ENCODE measurements around the gene PPP1R9B.

DNA sequence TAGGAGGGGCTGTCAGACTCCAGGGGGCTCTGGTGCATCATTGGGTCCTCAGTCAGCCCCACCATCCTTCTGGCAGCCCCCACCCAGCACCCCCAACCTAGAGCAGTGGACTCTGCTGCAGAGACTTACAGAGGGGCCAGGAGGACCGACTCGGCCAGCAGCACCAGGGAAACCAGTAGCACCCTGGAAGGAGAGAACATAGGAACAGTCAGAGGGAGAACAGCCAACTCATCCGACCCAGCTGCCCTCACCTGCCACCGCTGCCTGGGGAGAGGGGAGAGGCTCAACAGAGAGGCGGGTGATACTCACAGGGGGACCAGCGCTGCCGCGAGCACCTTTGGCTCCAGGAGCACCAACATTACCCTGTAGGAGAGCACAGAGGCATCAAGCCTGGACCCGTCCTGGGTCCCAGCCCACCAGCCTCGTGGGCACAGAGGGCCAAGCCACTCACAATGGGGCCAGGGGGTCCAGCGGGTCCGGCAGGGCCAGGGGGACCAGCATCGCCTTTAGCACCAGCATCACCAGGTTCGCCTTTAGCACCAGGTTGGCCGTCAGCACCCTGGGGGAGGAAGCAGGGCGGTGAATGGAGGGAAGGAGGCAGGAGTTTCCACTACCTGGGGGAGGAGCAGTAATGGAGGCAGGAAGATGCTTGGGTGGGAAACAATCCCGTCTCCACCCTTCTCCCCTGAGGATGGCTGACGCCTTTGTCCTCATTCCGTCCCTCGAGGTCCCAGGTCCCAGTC lies 39.2 kb upstream of the PPP1R9B start:
- TF ChIP-seq, protein P1, sequence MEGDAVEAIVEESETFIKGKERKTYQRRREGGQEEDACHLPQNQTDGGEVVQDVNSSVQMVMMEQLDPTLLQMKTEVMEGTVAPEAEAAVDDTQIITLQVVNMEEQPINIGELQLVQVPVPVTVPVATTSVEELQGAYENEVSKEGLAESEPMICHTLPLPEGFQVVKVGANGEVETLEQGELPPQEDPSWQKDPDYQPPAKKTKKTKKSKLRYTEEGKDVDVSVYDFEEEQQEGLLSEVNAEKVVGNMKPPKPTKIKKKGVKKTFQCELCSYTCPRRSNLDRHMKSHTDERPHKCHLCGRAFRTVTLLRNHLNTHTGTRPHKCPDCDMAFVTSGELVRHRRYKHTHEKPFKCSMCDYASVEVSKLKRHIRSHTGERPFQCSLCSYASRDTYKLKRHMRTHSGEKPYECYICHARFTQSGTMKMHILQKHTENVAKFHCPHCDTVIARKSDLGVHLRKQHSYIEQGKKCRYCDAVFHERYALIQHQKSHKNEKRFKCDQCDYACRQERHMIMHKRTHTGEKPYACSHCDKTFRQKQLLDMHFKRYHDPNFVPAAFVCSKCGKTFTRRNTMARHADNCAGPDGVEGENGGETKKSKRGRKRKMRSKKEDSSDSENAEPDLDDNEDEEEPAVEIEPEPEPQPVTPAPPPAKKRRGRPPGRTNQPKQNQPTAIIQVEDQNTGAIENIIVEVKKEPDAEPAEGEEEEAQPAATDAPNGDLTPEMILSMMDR (IDR thresholded peaks at IDR 0.05): no peak
- no peak for TF ChIP-seq POLR2A (IDR thresholded peaks at IDR 0.05; ENCODE audit: low read depth)
- no peak for TF ChIP-seq POLR2AphosphoS5 (IDR thresholded peaks at IDR 0.05)
- TF ChIP-seq EP300 (IDR thresholded peaks at IDR 0.05): no peak

Measured in esophagus muscularis mucosa (tissue), 4 donors.